ENCODE data around the gene SNIP1. TPM values are rescaled to one million over a fixed set of nuclear protein-coding genes. Genes with fewer than 3 reads are reported as not detected.
"Not testable (repeated sequence)": the region's sequence is repeated elsewhere in the genome, so short reads cannot be mapped to it uniquely, and the experiment has no call there.

Gene SNIP1
- total and polyA plus RNA-seq, 3 experiments from 2014 or later: 6.3 to 25.8 (median 23.4) TPM

GRCh38 chr1:37562984-37563383 lies 8.9 kb upstream of the SNIP1 start:
- no peaks in the 10 kb centered on the region for H3K27me3 ChIP-seq (ENCODE audit: insufficient read depth, low read length, poor library complexity, severe bottlenecking)
- ChIA-PET CTCF (no interaction called here), POLR2A (no interaction called here)
- no peaks in the 10 kb centered on the region for H3K9me3 ChIP-seq (ENCODE audit: low read length)
- H3K36me3 ChIP-seq (ENCODE audit: insufficient read depth, low read length): peaks cover 25% of the 10 kb centered on the region
- Mint-ChIP-seq H3K36me3 (peaks cover 9 to 38% (median 9%) of the 10 kb centered on the region in 3 donors), H3K4me3 (no peak overlapping the region), H3K4me1 (no peaks in the 10 kb centered on the region), H3K9me3 (no peaks in the 10 kb centered on the region), H3K27ac (peak overlapping the region in 1 of 8 donors; percentile 8), H3K27me3 (peaks cover under 1 to 2% of the 10 kb centered on the region in 2 donors)
- H3K4me1 ChIP-seq (ENCODE audit: insufficient read depth, low read length): no peaks in the 10 kb centered on the region
- no peak overlapping the region for H3K4me3 ChIP-seq (ENCODE audit: low read length)
- DNase-seq: no peak
- no peak overlapping the region for H3K27ac ChIP-seq (ENCODE audit: low read depth, low read length)

- Histone ChIP-seq H3K36me3 (ENCODE audit: insufficient read depth, low read length) (peaks cover 13% of the 10 kb centered on the region), H3K4me1 (ENCODE audit: insufficient read depth, low read length) (no peaks in the 10 kb centered on the region), H3K27me3 (ENCODE audit: insufficient read depth, low read length, poor library complexity, severe bottlenecking) (no peaks in the 10 kb centered on the region), H3K27ac (ENCODE audit: low read depth, low read length) (no peak overlapping the region), H3K9me3 (ENCODE audit: low read length) (no peaks in the 10 kb centered on the region), H3K4me3 (ENCODE audit: low read length) (no peak overlapping the region)
- ChIA-PET CTCF (interaction anchor here (0.6 kb wide), 1 partner anchor 69 kb away, joined by 3 read pairs; no protein-coding TSS in a partner anchor), POLR2A (no interaction called here)
- DNase-seq: peak in 3 of 5 donors; percentile 6 to 55 (median 8)
- Mint-ChIP-seq H3K36me3 (peaks cover 3 to 22% (median 5%) of the 10 kb centered on the region in 3 donors), H3K4me3 (no peak overlapping the region), H3K27me3 (peaks cover 2 to 7% of the 10 kb centered on the region in 2 donors), H3K9me3 (no peaks in the 10 kb centered on the region), H3K27ac (peak overlapping the region in 3 of 8 donors; percentile 51 to 79 (median 70)), H3K4me1 (peaks cover 0 to 2% (median 0%) of the 10 kb centered on the region in 3 donors)
Measured at GRCh38 chr1:37561133-37562132, 7.3 kb upstream of the SNIP1 start.

GRCh38 chr1:37560401-37561132 lies 6.5 kb upstream of the SNIP1 start:
- Mint-ChIP-seq H3K27me3 (peaks cover 2 to 11% of the 10 kb centered on the region in 2 donors), H3K9me3 (no peaks in the 10 kb centered on the region), H3K36me3 (peaks cover 0 to 14% (median 5%) of the 10 kb centered on the region in 3 donors), H3K27ac (peak overlapping the region in 1 of 8 donors; percentile 47), H3K4me1 (peaks cover 0 to 4% (median 0%) of the 10 kb centered on the region in 3 donors), H3K4me3 (no peak overlapping the region)
- no peak for DNase-seq
- H3K27ac ChIP-seq (ENCODE audit: low read depth, low read length): no peak overlapping the region
- POLR2A ChIA-PET: no interaction called here
- no peaks in the 10 kb centered on the region for H3K27me3 ChIP-seq (ENCODE audit: insufficient read depth, low read length, poor library complexity, severe bottlenecking)
- H3K4me3 ChIP-seq (ENCODE audit: low read length): no peak overlapping the region
- no peaks in the 10 kb centered on the region for H3K4me1 ChIP-seq (ENCODE audit: insufficient read depth, low read length)
- peaks cover 4% of the 10 kb centered on the region for H3K36me3 ChIP-seq (ENCODE audit: insufficient read depth, low read length)
- no peaks in the 10 kb centered on the region for H3K9me3 ChIP-seq (ENCODE audit: low read length)
- CTCF ChIA-PET: interaction anchor here (0.6 kb wide), 1 partner anchor 69 kb away, joined by 3 read pairs; no protein-coding TSS in a partner anchor

- H3K9me3 ChIP-seq (ENCODE audit: low read length); H3K36me3 ChIP-seq (ENCODE audit: insufficient read depth, low read length); H3K27ac Mint-ChIP-seq; H3K4me3 Mint-ChIP-seq; H3K4me3 ChIP-seq (ENCODE audit: low read length); DNase-seq; CTCF ChIA-PET; H3K36me3 Mint-ChIP-seq; H3K4me1 ChIP-seq (ENCODE audit: insufficient read depth, low read length); H3K27me3 ChIP-seq (ENCODE audit: insufficient read depth, low read length, poor library complexity, severe bottlenecking); H3K9me3 Mint-ChIP-seq; POLR2A ChIA-PET; H3K4me1 Mint-ChIP-seq: not testable (repeated sequence)
- H3K27me3 Mint-ChIP-seq: peaks cover 2 to 11% of the 10 kb centered on the region in 2 donors
- H3K27ac ChIP-seq (ENCODE audit: low read depth, low read length): peak overlapping the region; percentile 24
Measured at GRCh38 chr1:37559957-37560379, 5.9 kb upstream of the SNIP1 start.

GRCh38 chr1:37559080-37559479 lies 5.0 kb upstream of the SNIP1 start:
- Histone ChIP-seq H3K27ac (ENCODE audit: low read depth, low read length) (no peak overlapping the region), H3K4me3 (ENCODE audit: low read length) (no peak overlapping the region), H3K27me3 (ENCODE audit: insufficient read depth, low read length, poor library complexity, severe bottlenecking) (no peaks in the 10 kb centered on the region), H3K4me1 (ENCODE audit: insufficient read depth, low read length) (no peaks in the 10 kb centered on the region), H3K36me3 (ENCODE audit: insufficient read depth, low read length) (no peaks in the 10 kb centered on the region), H3K9me3 (ENCODE audit: low read length) (no peaks in the 10 kb centered on the region)
- peaks cover 3 to 7% (median 3%) of the 10 kb centered on the region in 3 donors for H3K4me1 Mint-ChIP-seq
- peaks cover 2 to 11% of the 10 kb centered on the region in 2 donors for H3K27me3 Mint-ChIP-seq
- no peaks in the 10 kb centered on the region for H3K9me3 Mint-ChIP-seq
- peaks cover 0 to 2% (median 2%) of the 10 kb centered on the region in 3 donors for H3K36me3 Mint-ChIP-seq
- H3K27ac Mint-ChIP-seq: peak overlapping the region in 1 of 8 donors; percentile 32
- no peak overlapping the region for H3K4me3 Mint-ChIP-seq
- CTCF ChIA-PET: no interaction called here
- POLR2A ChIA-PET: no interaction called here
- no peak for DNase-seq

GRCh38 chr1:37558411-37558810 lies 4.3 kb upstream of the SNIP1 start:
- no peak overlapping the region for H3K4me3 ChIP-seq (ENCODE audit: low read length)
- peaks cover 3% of the 10 kb centered on the region for H3K4me1 ChIP-seq (ENCODE audit: insufficient read depth, low read length)
- no peak overlapping the region for H3K27ac ChIP-seq (ENCODE audit: low read depth, low read length)
- H3K27me3 ChIP-seq (ENCODE audit: insufficient read depth, low read length, poor library complexity, severe bottlenecking): no peaks in the 10 kb centered on the region
- CTCF ChIA-PET: no interaction called here
- H3K4me1 Mint-ChIP-seq: peaks cover 7 to 13% (median 8%) of the 10 kb centered on the region in 3 donors
- no peak for DNase-seq
- no peaks in the 10 kb centered on the region for H3K9me3 Mint-ChIP-seq
- H3K36me3 Mint-ChIP-seq: peaks cover 0 to 7% (median 2%) of the 10 kb centered on the region in 3 donors
- H3K9me3 ChIP-seq (ENCODE audit: low read length): no peaks in the 10 kb centered on the region
- H3K27ac Mint-ChIP-seq: peak overlapping the region in 1 of 8 donors; percentile 0
- H3K27me3 Mint-ChIP-seq: peaks cover 2 to 11% of the 10 kb centered on the region in 2 donors
- peak overlapping the region in 1 of 7 donors; percentile 26 for H3K4me3 Mint-ChIP-seq
- POLR2A ChIA-PET: no interaction called here
- H3K36me3 ChIP-seq (ENCODE audit: insufficient read depth, low read length): no peaks in the 10 kb centered on the region

- H3K4me3 ChIP-seq (ENCODE audit: low read length): no peak overlapping the region
- H3K4me1 ChIP-seq (ENCODE audit: insufficient read depth, low read length): peaks cover 13% of the 10 kb centered on the region
- Mint-ChIP-seq H3K9me3 (no peaks in the 10 kb centered on the region), H3K27ac (no peak overlapping the region), H3K36me3 (peaks cover 0 to 17% (median 4%) of the 10 kb centered on the region in 3 donors), H3K4me1 (peaks cover 16 to 23% (median 18%) of the 10 kb centered on the region in 3 donors), H3K27me3 (peaks cover 2 to 11% of the 10 kb centered on the region in 2 donors), H3K4me3 (no peak overlapping the region)
- POLR2A ChIA-PET: no interaction called here
- no peak for DNase-seq
- no peaks in the 10 kb centered on the region for H3K36me3 ChIP-seq (ENCODE audit: insufficient read depth, low read length)
- H3K9me3 ChIP-seq (ENCODE audit: low read length): no peaks in the 10 kb centered on the region
- H3K27me3 ChIP-seq (ENCODE audit: insufficient read depth, low read length, poor library complexity, severe bottlenecking): no peaks in the 10 kb centered on the region
- CTCF ChIA-PET: interaction anchor here (1.3 kb wide), 1 partner anchor 46 kb away, joined by 3 read pairs; no protein-coding TSS in a partner anchor
- H3K27ac ChIP-seq (ENCODE audit: low read depth, low read length): no peak overlapping the region
Measured at GRCh38 chr1:37557402-37557801, 3.3 kb upstream of the SNIP1 start.
